ENCODE results near the gene ADRB2.
A peak's percentile ranks its signal among the peaks of the same experiment; 100 is the strongest.

The ADRB2 gene

GRCh38 chr5:148820461-148821395 is 5.7 kb upstream of the ADRB2 start:
- Histone ChIP-seq H3K27ac (no peak overlapping the region), H4K20me1 (ENCODE audit: insufficient read depth) (no peaks in the 10 kb centered on the region), H3K79me2 (ENCODE audit: insufficient read depth, low read depth) (no peaks in the 10 kb centered on the region), H3K4me3 (IDR thresholded peaks at IDR 0.05; ENCODE audit: insufficient read depth, low read depth, low read length) (no peak overlapping the region), H3K4me2 (peak overlapping the region; percentile 10; the same call in 1 of the 2 replicates), H3K27me3 (ENCODE audit: insufficient read depth, low read depth) (no peaks in the 10 kb centered on the region), H3K36me3 (ENCODE audit: insufficient read depth) (no peaks in the 10 kb centered on the region), H3K9ac (no peak overlapping the region), H2AFZ (ENCODE audit: low read depth) (no peak overlapping the region), H3K4me1 (ENCODE audit: low read depth, poor library complexity, severe bottlenecking) (peaks cover 21% of the 10 kb centered on the region)
- TF ChIP-seq, protein P1, sequence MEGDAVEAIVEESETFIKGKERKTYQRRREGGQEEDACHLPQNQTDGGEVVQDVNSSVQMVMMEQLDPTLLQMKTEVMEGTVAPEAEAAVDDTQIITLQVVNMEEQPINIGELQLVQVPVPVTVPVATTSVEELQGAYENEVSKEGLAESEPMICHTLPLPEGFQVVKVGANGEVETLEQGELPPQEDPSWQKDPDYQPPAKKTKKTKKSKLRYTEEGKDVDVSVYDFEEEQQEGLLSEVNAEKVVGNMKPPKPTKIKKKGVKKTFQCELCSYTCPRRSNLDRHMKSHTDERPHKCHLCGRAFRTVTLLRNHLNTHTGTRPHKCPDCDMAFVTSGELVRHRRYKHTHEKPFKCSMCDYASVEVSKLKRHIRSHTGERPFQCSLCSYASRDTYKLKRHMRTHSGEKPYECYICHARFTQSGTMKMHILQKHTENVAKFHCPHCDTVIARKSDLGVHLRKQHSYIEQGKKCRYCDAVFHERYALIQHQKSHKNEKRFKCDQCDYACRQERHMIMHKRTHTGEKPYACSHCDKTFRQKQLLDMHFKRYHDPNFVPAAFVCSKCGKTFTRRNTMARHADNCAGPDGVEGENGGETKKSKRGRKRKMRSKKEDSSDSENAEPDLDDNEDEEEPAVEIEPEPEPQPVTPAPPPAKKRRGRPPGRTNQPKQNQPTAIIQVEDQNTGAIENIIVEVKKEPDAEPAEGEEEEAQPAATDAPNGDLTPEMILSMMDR (conservative IDR thresholded peaks at IDR 0.05; ENCODE audit: low read depth, low read length): peak; percentile 65

DNA sequence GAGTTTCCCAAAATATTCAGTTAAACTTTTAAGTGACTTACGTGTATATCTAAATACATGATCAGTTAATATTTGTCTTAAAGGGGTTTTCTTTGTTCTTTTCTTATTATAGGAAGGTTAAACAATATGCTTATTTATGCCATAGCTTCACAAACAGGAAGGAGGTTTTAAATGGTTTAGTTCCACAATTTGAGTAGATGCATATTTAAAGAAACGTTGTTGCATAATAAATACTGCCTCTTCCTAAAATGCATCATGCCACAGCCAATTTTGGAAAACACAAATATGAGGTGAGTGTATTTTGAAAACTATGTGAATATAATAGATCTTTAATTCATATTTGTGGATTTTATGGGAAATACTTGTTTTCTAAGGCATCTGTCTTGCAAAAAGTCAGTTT is 2.5 kb upstream of the ADRB2 start:
- H2AFZ ChIP-seq (ENCODE audit: low read depth): no peak overlapping the region
- H3K4me3 ChIP-seq (IDR thresholded peaks at IDR 0.05; ENCODE audit: insufficient read depth, low read depth, low read length): no peak overlapping the region
- H3K9ac ChIP-seq: no peak overlapping the region
- H4K20me1 ChIP-seq (ENCODE audit: insufficient read depth): peaks cover 3% of the 10 kb centered on the region; the same call in 1 of the 2 replicates
- H3K27me3 ChIP-seq (ENCODE audit: insufficient read depth, low read depth): no peaks in the 10 kb centered on the region
- no peaks in the 10 kb centered on the region for H3K36me3 ChIP-seq (ENCODE audit: insufficient read depth)
- peaks cover 25% of the 10 kb centered on the region for H3K79me2 ChIP-seq (ENCODE audit: insufficient read depth, low read depth)
- H3K4me1 ChIP-seq (ENCODE audit: low read depth, poor library complexity, severe bottlenecking): peaks cover 21% of the 10 kb centered on the region
- H3K4me2 ChIP-seq: no peak overlapping the region; the same call in 1 of the 2 replicates
- no peak overlapping the region for H3K27ac ChIP-seq
- TF ChIP-seq, protein P1 (conservative IDR thresholded peaks at IDR 0.05; ENCODE audit: low read depth, low read length): no peak

DNA sequence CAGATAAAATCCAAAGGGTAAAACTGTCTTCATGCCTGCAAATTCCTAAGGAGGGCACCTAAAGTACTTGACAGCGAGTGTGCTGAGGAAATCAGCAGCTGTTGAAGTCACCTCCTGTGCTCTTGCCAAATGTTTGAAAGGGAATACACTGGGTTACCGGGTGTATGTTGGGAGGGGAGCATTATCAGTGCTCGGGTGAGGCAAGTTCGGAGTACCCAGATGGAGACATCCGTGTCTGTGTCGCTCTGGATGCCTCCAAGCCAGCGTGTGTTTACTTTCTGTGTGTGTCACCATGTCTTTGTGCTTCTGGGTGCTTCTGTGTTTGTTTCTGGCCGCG is 727 bp upstream of the ADRB2 start:
- Histone ChIP-seq H3K36me3 (ENCODE audit: insufficient read depth) (no peaks in the 10 kb centered on the region), H4K20me1 (ENCODE audit: insufficient read depth) (peaks cover 3% of the 10 kb centered on the region; the same call in 1 of the 2 replicates), H3K4me3 (IDR thresholded peaks at IDR 0.05; ENCODE audit: insufficient read depth, low read depth, low read length) (no peak overlapping the region), H3K27me3 (ENCODE audit: insufficient read depth, low read depth) (no peaks in the 10 kb centered on the region), H3K27ac (peak overlapping the region; percentile 54), H3K4me1 (ENCODE audit: low read depth, poor library complexity, severe bottlenecking) (peaks cover 20% of the 10 kb centered on the region), H3K79me2 (ENCODE audit: insufficient read depth, low read depth) (peaks cover 43% of the 10 kb centered on the region), H2AFZ (ENCODE audit: low read depth) (peak overlapping the region; percentile 49; the same call in 1 of the 2 replicates), H3K4me2 (peak overlapping the region; percentile 89), H3K9ac (peak overlapping the region; percentile 58; the same call in 1 of the 2 replicates)
- TF ChIP-seq, protein P1 (conservative IDR thresholded peaks at IDR 0.05; ENCODE audit: low read depth, low read length): no peak

GRCh38 chr5:148826739-148827070 is 294 bp downstream of the ADRB2 start:
- peak overlapping the region; percentile 99 for H3K27ac ChIP-seq
- no peaks in the 10 kb centered on the region for H3K36me3 ChIP-seq (ENCODE audit: insufficient read depth)
- H3K4me2 ChIP-seq: peak overlapping the region; percentile 99
- TF ChIP-seq, protein P1 (conservative IDR thresholded peaks at IDR 0.05; ENCODE audit: low read depth, low read length): no peak
- no peak overlapping the region for H3K4me3 ChIP-seq (IDR thresholded peaks at IDR 0.05; ENCODE audit: insufficient read depth, low read depth, low read length)
- peak overlapping the region; percentile 90 for H3K9ac ChIP-seq
- H2AFZ ChIP-seq (ENCODE audit: low read depth): no peak overlapping the region
- H3K79me2 ChIP-seq (ENCODE audit: insufficient read depth, low read depth): peaks cover 53% of the 10 kb centered on the region
- peaks cover 3% of the 10 kb centered on the region; the same call in 1 of the 2 replicates for H4K20me1 ChIP-seq (ENCODE audit: insufficient read depth)
- H3K4me1 ChIP-seq (ENCODE audit: low read depth, poor library complexity, severe bottlenecking): peaks cover 13% of the 10 kb centered on the region
- H3K27me3 ChIP-seq (ENCODE audit: insufficient read depth, low read depth): no peaks in the 10 kb centered on the region

All from KMS-11 (cell line).